PC-9 (cell line): ENCODE data around the gene ARHGEF33. TPM values are rescaled to one million over a fixed set of nuclear protein-coding genes. Genes with fewer than 3 reads are reported as not detected.

ENCODE experiments used
- BruUV-seq: library from RNA; stranded (reverse); fragments of 400-500 nt; replicated peaks from 2 replicates; lab custom pipeline; 2021; lab: Mats Ljungman, UMichigan
- CTCF ChIA-PET: fragments of 300-600 bp; sonication (Branson Sonifier 250); formaldehyde crosslinking; loops from one replicate; lab custom pipeline; 2022; ENCODE audit warnings: antibody characterized with exemption; lab: Charles Lee
- POLR2A ChIA-PET: fragments of 300-600 bp; sonication (Branson Sonifier 250); formaldehyde crosslinking; loops from one replicate; lab custom pipeline; 2022; ENCODE audit warnings: antibody characterized with exemption; ENCODE audit not compliant: unreplicated experiment; lab: Charles Lee
- DNase-seq, 2 experiments: peaks; one replicate each; pipeline versions ENCODE4 v3.0.0 to v3.0.0-alpha.2; 2015 to 2022; ENCODE audit warnings: mixed read lengths in 1 of 2
- H2AFZ ChIP-seq: fragments of 200-600 bp; sonication (generic); 2 replicates; pipeline ENCODE4 v1.8.1; 2017; ENCODE audit warnings: antibody characterized with exemption
- H3F3A ChIP-seq: fragments of 200-600 bp; sonication (generic); 2 replicates; pipeline ENCODE4 v1.8.1; 2017; ENCODE audit warnings: antibody characterized with exemption, mild to moderate bottlenecking, low read depth; ENCODE audit not compliant: insufficient read depth
- H3K27ac ChIP-seq: fragments of 200-600 bp; sonication (generic); 2 replicates; pipeline ENCODE4 v1.6.1; 2016; ENCODE audit warnings: mixed run types
- H3K27me3 ChIP-seq: fragments of 200-600 bp; sonication (generic); 2 replicates; pipeline ENCODE4 v1.6.1; 2016; ENCODE audit warnings: low read depth, mixed run types; ENCODE audit not compliant: insufficient read depth
- H3K36me3 ChIP-seq: fragments of 200-600 bp; sonication (generic); 2 replicates; pipeline ENCODE4 v1.6.1; 2016; ENCODE audit warnings: low read depth, mixed run types
- H3K4me1 ChIP-seq: fragments of 200-600 bp; sonication (generic); replicated peaks from 2 replicates; pipeline ENCODE4 v1.6.1; 2016; ENCODE audit warnings: mixed run types; ENCODE audit not compliant: insufficient read depth
- H3K4me2 ChIP-seq: fragments of 200-600 bp; sonication (generic); 2 replicates; pipeline ENCODE4 v1.6.1; 2017; ENCODE audit warnings: mixed run types
- H3K4me3 ChIP-seq: fragments of 200-600 bp; sonication (generic); 2 replicates; pipeline ENCODE4 v1.6.1; 2016; ENCODE audit warnings: mixed run types
- H3K79me2 ChIP-seq: fragments of 200-600 bp; sonication (generic); 2 replicates; pipeline ENCODE4 v1.6.1; 2017; ENCODE audit warnings: low read depth, mixed run types
- H3K9me2 ChIP-seq: fragments of 200-600 bp; sonication (generic); 2 replicates; pipeline ENCODE4 v1.8.1; 2017; ENCODE audit warnings: mild to moderate bottlenecking; ENCODE audit not compliant: insufficient read depth
- H3K9me3 ChIP-seq: fragments of 200-600 bp; sonication (generic); 2 replicates; pipeline ENCODE4 v1.8.1; 2016; ENCODE audit warnings: low read depth; ENCODE audit not compliant: insufficient read depth
- H4K20me1 ChIP-seq: fragments of 200-600 bp; sonication (generic); 2 replicates; pipeline ENCODE4 v1.8.1; 2017; ENCODE audit not compliant: insufficient read depth
- EZH2 ChIP-seq: fragments of 200-600 bp; sonication (generic); IDR thresholded peaks from 2 replicates; pipeline ENCODE4 v1.8.0; 2017; ENCODE audit warnings: antibody characterized with exemption, low read depth
- intact Hi-C: fragments of 100-400 bp; cut with micrococcal nuclease; formaldehyde crosslinking; loops from one replicate; pipeline ENCODE4 v1.10.0; 2022; ENCODE audit not compliant: unreplicated experiment
- total RNA-seq: library from RNA; stranded (reverse); gene quantifications from 2 replicates; pipeline ENCODE4 v1.2.3, GENCODE V29; 2021
- TF ChIP-seq, protein P1 (sequence below): fragments of 200-600 bp; sonication (generic); conservative IDR thresholded peaks from 2 replicates; pipeline ENCODE4 v1.6.1; 2017; ENCODE audit warnings: mixed run types, antibody characterized with exemption, mild to moderate bottlenecking, moderate library complexity

ARHGEF33 gene
- total RNA-seq, 1 experiment from 2014 or later, result 1.0 TPM

DNA sequence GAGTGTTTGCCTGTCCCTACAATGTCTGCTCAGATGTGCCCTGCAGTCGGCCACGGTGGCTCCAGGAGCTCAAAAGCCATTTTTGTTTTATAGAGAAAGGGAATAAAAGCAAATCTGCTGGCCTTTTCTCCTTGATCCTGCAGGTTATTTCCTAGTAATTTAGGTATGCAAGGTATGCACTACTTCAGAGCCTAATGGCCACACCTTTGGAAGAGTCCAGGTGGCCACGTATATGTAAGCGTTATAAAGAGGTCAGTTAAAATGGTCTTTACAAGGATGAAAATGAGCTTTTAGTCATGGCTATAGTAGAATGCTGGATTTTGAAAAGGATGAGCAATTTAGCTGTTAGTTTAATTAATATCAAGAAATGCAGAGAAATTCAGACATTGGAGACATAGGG, 81.7 kb downstream of the ARHGEF33 start:
- no peaks in the 10 kb centered on the region for H3K27me3 ChIP-seq
- CTCF ChIA-PET, result no interaction called here
- TF ChIP-seq EZH2, result no peak
- TF ChIP-seq, protein P1, sequence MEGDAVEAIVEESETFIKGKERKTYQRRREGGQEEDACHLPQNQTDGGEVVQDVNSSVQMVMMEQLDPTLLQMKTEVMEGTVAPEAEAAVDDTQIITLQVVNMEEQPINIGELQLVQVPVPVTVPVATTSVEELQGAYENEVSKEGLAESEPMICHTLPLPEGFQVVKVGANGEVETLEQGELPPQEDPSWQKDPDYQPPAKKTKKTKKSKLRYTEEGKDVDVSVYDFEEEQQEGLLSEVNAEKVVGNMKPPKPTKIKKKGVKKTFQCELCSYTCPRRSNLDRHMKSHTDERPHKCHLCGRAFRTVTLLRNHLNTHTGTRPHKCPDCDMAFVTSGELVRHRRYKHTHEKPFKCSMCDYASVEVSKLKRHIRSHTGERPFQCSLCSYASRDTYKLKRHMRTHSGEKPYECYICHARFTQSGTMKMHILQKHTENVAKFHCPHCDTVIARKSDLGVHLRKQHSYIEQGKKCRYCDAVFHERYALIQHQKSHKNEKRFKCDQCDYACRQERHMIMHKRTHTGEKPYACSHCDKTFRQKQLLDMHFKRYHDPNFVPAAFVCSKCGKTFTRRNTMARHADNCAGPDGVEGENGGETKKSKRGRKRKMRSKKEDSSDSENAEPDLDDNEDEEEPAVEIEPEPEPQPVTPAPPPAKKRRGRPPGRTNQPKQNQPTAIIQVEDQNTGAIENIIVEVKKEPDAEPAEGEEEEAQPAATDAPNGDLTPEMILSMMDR, result no peak
- H3K79me2 ChIP-seq, result no peaks in the 10 kb centered on the region
- H3K9me2 ChIP-seq, result no peaks in the 10 kb centered on the region
- no peak overlapping the region for H3K27ac ChIP-seq
- H3K9me3 ChIP-seq, result no peaks in the 10 kb centered on the region
- H3F3A ChIP-seq, result no peaks in the 10 kb centered on the region
- POLR2A ChIA-PET, result interaction anchor here (0.6 kb wide), 1 partner anchor 220 kb away, joined by 4 read pairs; the partner anchor contains the start of gene SRSF7
- no TSS peak for BruUV-seq
- no peak overlapping the region for H3K4me3 ChIP-seq
- no peaks in the 10 kb centered on the region for H3K36me3 ChIP-seq
- intact Hi-C loops, result no loop called here
- no peak overlapping the region for H2AFZ ChIP-seq
- H3K4me2 ChIP-seq, result no peak overlapping the region
- H4K20me1 ChIP-seq, result no peaks in the 10 kb centered on the region
- DNase-seq, result no peak
- H3K4me1 ChIP-seq, result no peaks in the 10 kb centered on the region

DNA sequence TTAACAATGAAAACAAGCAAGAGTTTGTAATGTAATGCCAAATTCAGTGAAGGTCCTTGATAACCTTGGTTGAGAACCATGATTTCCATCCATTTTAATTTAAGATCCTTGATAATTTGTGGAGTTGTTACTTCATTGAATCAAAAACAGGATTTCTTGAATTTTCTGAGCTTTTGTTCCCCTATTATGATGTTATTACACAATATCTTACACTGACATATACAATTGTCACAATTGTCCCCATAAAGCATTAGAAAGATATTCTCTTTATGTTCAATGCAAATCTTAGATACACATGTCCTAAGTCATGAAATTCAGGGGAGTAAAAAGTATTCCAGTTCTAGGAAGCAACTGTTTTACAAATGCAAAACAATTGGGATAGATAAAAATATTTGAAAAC, 83.6 kb downstream of the ARHGEF33 start:
- DNase-seq, result no peak

DNA sequence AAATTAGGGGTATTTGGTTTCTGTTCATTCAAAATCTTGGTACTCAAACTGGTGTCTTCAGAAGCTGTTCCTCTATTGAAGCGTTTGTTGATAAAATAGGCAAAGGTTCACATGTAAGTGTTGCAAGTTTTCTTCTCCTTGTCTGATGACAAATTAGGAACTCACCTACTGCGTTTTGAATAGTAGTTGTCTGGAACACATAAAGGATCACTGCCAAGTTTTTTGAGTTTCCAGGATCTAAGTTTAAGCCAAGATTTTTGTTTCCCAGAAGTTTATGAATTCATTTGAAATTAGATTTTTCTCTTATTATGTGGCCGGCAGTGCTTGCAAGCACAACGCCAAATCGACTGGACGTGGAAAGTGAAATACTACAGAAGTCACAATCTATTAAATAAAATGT, 85.4 kb downstream of the ARHGEF33 start:
- no TSS peak for BruUV-seq
- no peaks in the 10 kb centered on the region for H3K9me2 ChIP-seq
- TF ChIP-seq, protein P1, result no peak
- TF ChIP-seq EZH2, result no peak
- H3K4me2 ChIP-seq, result no peak overlapping the region
- no peaks in the 10 kb centered on the region for H3K27me3 ChIP-seq
- no peaks in the 10 kb centered on the region for H4K20me1 ChIP-seq
- H3K9me3 ChIP-seq, result no peaks in the 10 kb centered on the region
- no peaks in the 10 kb centered on the region for H3K79me2 ChIP-seq
- ChIA-PET POLR2A (no interaction called here), CTCF (no interaction called here)
- DNase-seq, result no peak
- H3F3A ChIP-seq, result no peaks in the 10 kb centered on the region
- H3K4me3 ChIP-seq, result no peak overlapping the region
- H3K27ac ChIP-seq, result no peak overlapping the region
- H2AFZ ChIP-seq, result no peak overlapping the region
- H3K4me1 ChIP-seq, result no peaks in the 10 kb centered on the region
- intact Hi-C loops, result no loop called here
- no peaks in the 10 kb centered on the region for H3K36me3 ChIP-seq

More for the DNA sequence above, 83.6 kb downstream of the ARHGEF33 start:
- no peak overlapping the region for H2AFZ ChIP-seq
- no peaks in the 10 kb centered on the region for H3K9me2 ChIP-seq
- H3K36me3 ChIP-seq, result no peaks in the 10 kb centered on the region
- no peaks in the 10 kb centered on the region for H3K4me1 ChIP-seq
- no peaks in the 10 kb centered on the region for H3K9me3 ChIP-seq
- CTCF ChIA-PET, result no interaction called here
- no peak overlapping the region for H3K27ac ChIP-seq
- intact Hi-C loops, result no loop called here
- POLR2A ChIA-PET, result no interaction called here
- H3K79me2 ChIP-seq, result no peaks in the 10 kb centered on the region
- no peak overlapping the region for H3K4me3 ChIP-seq
- no TSS peak for BruUV-seq
- no peaks in the 10 kb centered on the region for H3F3A ChIP-seq
- TF ChIP-seq EZH2, result no peak
- TF ChIP-seq, protein P1, result no peak
- H3K27me3 ChIP-seq, result no peaks in the 10 kb centered on the region
- no peak overlapping the region for H3K4me2 ChIP-seq
- H4K20me1 ChIP-seq, result no peaks in the 10 kb centered on the region
